Measurements from ENCODE around the gene EIF4E3. TPM values are rescaled to one million over a fixed set of nuclear protein-coding genes. Genes with fewer than 3 reads are reported as not detected.

EIF4E3 gene
- polyA plus RNA-seq, 3 donors: 35.6 to 111 (median 58.6) TPM

GRCh38 chr3:71681224-71681668 is 44.0 kb downstream of the EIF4E3 start:
- no peak overlapping the region for H3K4me2 ChIP-seq (replicated peaks; ENCODE audit: extremely low read depth, low read length, poor library complexity, severe bottlenecking)
- H4K20me1 ChIP-seq (ENCODE audit: insufficient read depth, low read length): peaks cover 42% of the 10 kb centered on the region
- Mint-ChIP-seq H3K9me3 (no peaks in the 10 kb centered on the region), H3K36me3 (peaks cover 54 to 66% of the 10 kb centered on the region in 2 donors), H3K4me1 (peaks cover 25% of the 10 kb centered on the region), H3K27ac (peak overlapping the region in 6 of 7 donors; percentile 2 to 74 (median 38)), H3K27me3 (ENCODE audit: low read depth in 3 of 3) (peaks cover 0 to 3% (median 0%) of the 10 kb centered on the region in 3 donors), H3K4me3 (peak overlapping the region in 1 of 2 donors; percentile 35)
- DNase-seq: peak; percentile 40 to 48 (median 46)
- intact Hi-C loops (cut with micrococcal nuclease): no loop called here
- no peak overlapping the region for H2AFZ ChIP-seq (ENCODE audit: insufficient read depth, low read depth, low read length, poor library complexity, severe bottlenecking)
- H3K9me3 ChIP-seq (replicated peaks in 1 of 2; ENCODE audit: control insufficient read depth in 1 of 2, insufficient read depth in 1 of 2, low read length in 2 of 2): no peaks in the 10 kb centered on the region
- TF ChIP-seq, protein P1, sequence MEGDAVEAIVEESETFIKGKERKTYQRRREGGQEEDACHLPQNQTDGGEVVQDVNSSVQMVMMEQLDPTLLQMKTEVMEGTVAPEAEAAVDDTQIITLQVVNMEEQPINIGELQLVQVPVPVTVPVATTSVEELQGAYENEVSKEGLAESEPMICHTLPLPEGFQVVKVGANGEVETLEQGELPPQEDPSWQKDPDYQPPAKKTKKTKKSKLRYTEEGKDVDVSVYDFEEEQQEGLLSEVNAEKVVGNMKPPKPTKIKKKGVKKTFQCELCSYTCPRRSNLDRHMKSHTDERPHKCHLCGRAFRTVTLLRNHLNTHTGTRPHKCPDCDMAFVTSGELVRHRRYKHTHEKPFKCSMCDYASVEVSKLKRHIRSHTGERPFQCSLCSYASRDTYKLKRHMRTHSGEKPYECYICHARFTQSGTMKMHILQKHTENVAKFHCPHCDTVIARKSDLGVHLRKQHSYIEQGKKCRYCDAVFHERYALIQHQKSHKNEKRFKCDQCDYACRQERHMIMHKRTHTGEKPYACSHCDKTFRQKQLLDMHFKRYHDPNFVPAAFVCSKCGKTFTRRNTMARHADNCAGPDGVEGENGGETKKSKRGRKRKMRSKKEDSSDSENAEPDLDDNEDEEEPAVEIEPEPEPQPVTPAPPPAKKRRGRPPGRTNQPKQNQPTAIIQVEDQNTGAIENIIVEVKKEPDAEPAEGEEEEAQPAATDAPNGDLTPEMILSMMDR (IDR thresholded peaks at IDR 0.05): peak; percentile 77
- no peak overlapping the region for H3K4me3 ChIP-seq (replicated peaks in 1 of 3; ENCODE audit: low read depth in 2 of 3, low read length in 3 of 3)
- H3K36me3 ChIP-seq (replicated peaks in 1 of 2; ENCODE audit: control insufficient read depth in 1 of 2, insufficient read depth in 2 of 2, low read length in 2 of 2): peaks cover 21 to 77% of the 10 kb centered on the region in 2 donors
- no peaks in the 10 kb centered on the region for H3K27me3 ChIP-seq (ENCODE audit: control insufficient read depth in 2 of 2, insufficient read depth in 2 of 2, low read length in 2 of 2)
- WGBS (ENCODE audit: insufficient coverage): 0% methylated on average over 1 of the region's 7 CpGs
- peak overlapping the region in 1 of 2 donors; percentile 30 for H3K27ac ChIP-seq (ENCODE audit: low read depth in 1 of 2, low read length in 2 of 2)
- peaks cover 11 to 15% of the 10 kb centered on the region in 2 donors for H3K4me1 ChIP-seq (ENCODE audit: control insufficient read depth in 1 of 2, insufficient read depth in 2 of 2, low read length in 2 of 2)
- no peaks in the 10 kb centered on the region for H3K79me2 ChIP-seq (ENCODE audit: insufficient read depth, low read length)
- no peak overlapping the region for H3K9ac ChIP-seq (ENCODE audit: insufficient read depth, low read length, poor library complexity, severe bottlenecking)

DNA sequence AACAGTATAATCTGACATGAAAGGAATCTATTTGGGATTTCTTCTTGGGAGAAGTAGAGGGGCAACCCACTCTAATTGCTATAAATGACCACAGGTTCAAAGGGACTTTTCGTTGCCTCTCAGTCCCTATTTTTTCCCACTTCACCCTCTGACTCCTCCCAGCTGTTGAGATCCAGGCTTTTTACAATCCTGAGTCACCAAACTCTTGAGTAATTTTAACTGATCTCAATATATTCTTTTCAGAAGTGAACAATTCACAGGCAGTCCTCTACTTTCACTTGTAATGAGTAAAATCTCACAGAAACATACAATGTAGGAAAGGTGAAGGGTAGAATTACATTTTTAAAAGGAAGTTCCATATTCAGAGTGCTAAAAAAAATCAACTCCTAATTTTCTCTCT is 44.6 kb downstream of the EIF4E3 start:
- WGBS (ENCODE audit: insufficient coverage): 0% methylated on average over 1 of the region's 1 CpG
- Histone ChIP-seq H3K36me3 (replicated peaks in 1 of 2; ENCODE audit: control insufficient read depth in 1 of 2, insufficient read depth in 2 of 2, low read length in 2 of 2) (peaks cover 19 to 77% of the 10 kb centered on the region in 2 donors), H3K4me2 (replicated peaks; ENCODE audit: extremely low read depth, low read length, poor library complexity, severe bottlenecking) (no peak overlapping the region), H4K20me1 (ENCODE audit: insufficient read depth, low read length) (peaks cover 42% of the 10 kb centered on the region), H3K27me3 (ENCODE audit: control insufficient read depth in 2 of 2, insufficient read depth in 2 of 2, low read length in 2 of 2) (no peaks in the 10 kb centered on the region), H2AFZ (ENCODE audit: insufficient read depth, low read depth, low read length, poor library complexity, severe bottlenecking) (no peak overlapping the region), H3K4me3 (replicated peaks in 1 of 3; ENCODE audit: low read depth in 2 of 3, low read length in 3 of 3) (no peak overlapping the region), H3K27ac (ENCODE audit: low read depth in 1 of 2, low read length in 2 of 2) (no peak overlapping the region), H3K9me3 (replicated peaks in 1 of 2; ENCODE audit: control insufficient read depth in 1 of 2, insufficient read depth in 1 of 2, low read length in 2 of 2) (no peaks in the 10 kb centered on the region), H3K79me2 (ENCODE audit: insufficient read depth, low read length) (no peaks in the 10 kb centered on the region), H3K4me1 (ENCODE audit: control insufficient read depth in 1 of 2, insufficient read depth in 2 of 2, low read length in 2 of 2) (peaks cover 11 to 15% of the 10 kb centered on the region in 2 donors), H3K9ac (ENCODE audit: insufficient read depth, low read length, poor library complexity, severe bottlenecking) (no peak overlapping the region)
- peaks cover 0 to 3% (median 0%) of the 10 kb centered on the region in 3 donors for H3K27me3 Mint-ChIP-seq (ENCODE audit: low read depth in 3 of 3)
- peaks cover 52 to 65% of the 10 kb centered on the region in 2 donors for H3K36me3 Mint-ChIP-seq
- DNase-seq: no peak
- intact Hi-C loops (cut with micrococcal nuclease): no loop called here
- TF ChIP-seq, protein P1 (IDR thresholded peaks at IDR 0.05): no peak
- H3K4me1 Mint-ChIP-seq: peaks cover 25% of the 10 kb centered on the region
- no peak overlapping the region for H3K4me3 Mint-ChIP-seq
- H3K27ac Mint-ChIP-seq: no peak overlapping the region
- H3K9me3 Mint-ChIP-seq: no peaks in the 10 kb centered on the region
